Thoracic aorta endothelial cell (primary cell): Measurements from ENCODE around the gene BRD3OS. TPM values are rescaled to one million over a fixed set of nuclear protein-coding genes. Genes with fewer than 3 reads are reported as not detected.

Experiments used
- total RNA-seq: library from RNA; depleted of rRNA; stranded (reverse); fragments of >200 nt; gene quantifications from 2 replicates; pipeline ENCODE4 v1.2.3, GENCODE V29; 2012

BRD3OS gene
- 13.3 and 14.9 TPM in 2 replicates for total RNA-seq

GRCh38 chr9:134024828-134025605, at the start of gene BRD3OS:
Gene BRD3OS, plus strand, starts transcription at chr9:134025481. Its CDS starts 1,267 bp downstream, at chr9:134026748.

GRCh38 chr9:133991964-133992779, 33.1 kb upstream of the BRD3OS start, which contains the start of gene VAV2:
Gene VAV2, minus strand, starts transcription at chr9:133992324. Its CDS starts 46 bp downstream, at chr9:133992278.

GRCh38 chr9:134067904-134068743, 42.8 kb downstream of the BRD3OS start, which contains the start of gene BRD3:
Gene BRD3, minus strand, starts transcription at chr9:134068026. Its CDS starts 14,549 bp downstream, at chr9:134053477.

Other genes starting within 250 kb of the BRD3OS start
- 13.4 and 15.0 TPM in 2 replicates for gene VAV2, start 33.2 kb upstream of the BRD3OS start, total RNA-seq
- gene BRD3, start 42.5 kb downstream of the BRD3OS start, total RNA-seq, result 7.6 and 14.1 TPM in 2 replicates
- gene WDR5, start 110.6 kb downstream of the BRD3OS start, total RNA-seq, result 29.5 and 33.8 TPM in 2 replicates
- not detected in 2 replicates for gene RNU6ATAC, start 139.1 kb downstream of the BRD3OS start, total RNA-seq